Ovary (tissue), 9 donors: Measurements from ENCODE around the gene FBXO28. TPM values are rescaled to one million over a fixed set of nuclear protein-coding genes. Genes with fewer than 3 reads are reported as not detected.

ENCODE experiments used
- DNase-seq, 5 donors: peaks; one replicate each; pipeline ENCODE4 v3.0.0-alpha.2; 2019 to 2020
- H3K27ac ChIP-seq, 2 donors: fragments of 200-600 bp; one replicate each; pipeline versions ENCODE4 v1.5.1 to v1.8.0; 2019 to 2022
- H3K27me3 ChIP-seq: fragments of 200-600 bp; one replicate; pipeline ENCODE4 v1.8.0; 2022
- H3K36me3 ChIP-seq: fragments of 200-600 bp; sonication (generic); one replicate; pipeline ENCODE4 v1.5.1; 2019
- H3K4me1 ChIP-seq: one replicate; pipeline ENCODE4 v1.8.1; 2013; ENCODE audit warnings: mild to moderate bottlenecking, moderate library complexity; ENCODE audit not compliant: insufficient read depth
- H3K4me3 ChIP-seq: fragments of 200-600 bp; sonication (generic); one replicate; pipeline ENCODE4 v1.5.1; 2017
- H3K9me3 ChIP-seq, 2 donors: fragments of 200-600 bp in 1 of 2; sonication (generic) in 1 of 2; one replicate each; pipeline versions ENCODE4 v1.5.1 to v1.8.1; 2013 to 2019; ENCODE audit warnings: mild to moderate bottlenecking in 1 of 2, moderate library complexity in 1 of 2
- EP300 ChIP-seq: sonication (generic); formaldehyde crosslinking; IDR thresholded peaks from one replicate; pipeline ENCODE4 v1.6.1; 2017; ENCODE audit warnings: antibody characterized with exemption
- POLR2A ChIP-seq: fragments of 450-650 bp; IDR thresholded peaks from one replicate; pipeline ENCODE4 v1.6.1; 2017; ENCODE audit warnings: antibody characterized with exemption, mild to moderate bottlenecking, moderate library complexity
- WGBS, 3 donors: extraction: QIAGEN DNeasy Blood & Tissue Kit in 1 of 3; methylation state at CpG; one replicate each; pipeline versions ENCODE4 v1.1.5 to v1.1.7; 2013 to 2017; 5-methylcytosine and 5-hydroxymethylcytosine counted together
- intact Hi-C, 4 donors: fragments of 100-400 bp; cut with DNase I; formaldehyde crosslinking; loops; one replicate each; pipeline versions ENCODE4 v1.11.0 to v1.15.1; 2022 to 2023
- polyA plus RNA-seq, 2 donors: library from polyadenylated mRNA; stranded (reverse); fragments of 200-250 nt in 1 of 2; fragments of 350-450 nt in 1 of 2; fragmentation: Illumina TruSeq in 1 of 2; extraction: RNeasy Lipid Tissue Mini Kit (QIAGEN cat#74804) in 1 of 2; gene quantifications; one replicate each; pipeline ENCODE4 v1.2.3, GENCODE V29; 2013 to 2014
- total RNA-seq, 7 donors: library from RNA; depleted of rRNA in 2 of 7; stranded (reverse); fragments of >200 nt in 2 of 7; fragmentation: NEBNext Ultra II Directional in 3 of 7; extraction: Animal tissue kit (Norgen Biotek cat#: 25700) in 3 of 7; gene quantifications; one replicate each; pipeline versions ENCODE4 v1.1.0 to v1.2.4, GENCODE V29; 2016 to 2023
- TF ChIP-seq, protein P1 (sequence below), 3 donors: fragments of 450-650 bp in 2 of 3; fragments of 200-600 bp in 1 of 3; IDR thresholded peaks; one replicate each; pipeline versions ENCODE4 v1.5.1 to v1.8.0; 2016 to 2022; ENCODE audit warnings: antibody characterized with exemption in 3 of 3, mild to moderate bottlenecking in 1 of 3
- donor health status: DM: no; HTN: no; CAD: no; lungs with moderate emphysema.
- donor health status: DM: no; HTN: no; CAD: no.
- donor health status: Bipolar disorder and iron deficiency.
- donor health status: DM: yes; HTN: yes; CAD: no.
- donor health status: DM: no; HTN: no; CAD: no.
- donor health status: DM: yes; HTN: yes; CAD: no.

FBXO28 gene
- total and polyA plus RNA-seq, 9 donors: 11.2 to 31.7 (median 26.3) TPM

DNA sequence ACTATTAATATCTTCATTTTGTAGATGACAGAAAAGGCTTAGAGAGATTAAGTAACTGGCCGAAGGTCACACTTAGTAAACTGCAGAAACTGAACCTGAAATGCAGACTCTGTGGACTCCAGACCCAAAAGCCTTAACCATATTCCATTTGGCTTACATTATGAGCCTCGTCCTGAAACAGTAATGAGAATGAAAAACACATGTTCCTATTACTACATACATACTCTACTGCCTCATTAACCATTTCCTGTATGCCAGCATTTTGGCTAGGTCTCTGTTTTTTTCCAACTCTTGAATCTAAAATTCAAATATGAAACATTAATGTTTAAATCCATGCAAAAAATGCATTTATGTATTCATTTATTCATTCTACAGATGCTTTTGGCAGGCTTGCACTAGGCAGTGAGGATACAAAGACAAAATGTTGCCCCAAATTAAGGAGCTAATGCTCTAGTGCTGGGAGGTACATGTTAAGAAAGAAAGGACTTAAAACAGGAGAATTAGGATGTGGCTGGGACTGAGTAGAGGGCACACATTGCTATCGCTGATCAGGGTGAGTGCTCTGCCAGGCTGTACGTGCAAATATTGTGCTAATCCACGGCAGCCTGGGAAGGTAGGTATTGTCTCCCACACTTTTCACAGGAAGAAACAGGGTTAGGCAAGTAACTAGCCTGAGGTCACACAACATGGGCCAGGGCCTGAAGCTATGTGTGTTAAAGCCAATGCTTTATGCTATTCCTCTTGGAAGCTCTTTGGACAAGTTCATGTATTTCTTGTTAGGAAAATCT, 83.1 kb downstream of the FBXO28 start:
- 62 to 73% (median 67%) methylated on average over 5 of the region's 5 CpGs for WGBS, 3 donors

DNA sequence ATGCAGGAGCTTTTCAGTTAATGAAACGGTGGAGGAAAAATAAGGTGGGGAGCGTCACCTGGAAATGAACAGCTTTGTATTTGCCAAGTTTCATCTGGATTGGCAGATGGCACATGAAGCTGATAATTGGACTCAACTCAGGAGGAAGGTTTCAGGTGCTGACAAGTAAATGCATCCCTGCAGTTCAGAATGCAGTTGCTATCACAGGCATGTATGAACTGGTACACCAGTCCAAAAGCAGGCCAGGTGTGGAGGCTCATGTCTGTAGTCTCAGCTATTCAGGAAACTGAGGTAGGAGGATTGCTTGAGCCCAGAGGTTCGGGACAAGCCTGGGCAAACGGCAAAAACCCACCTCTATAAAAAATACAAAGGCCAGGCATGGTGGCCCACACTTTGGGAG, 84.7 kb downstream of the FBXO28 start:
- TF ChIP-seq, protein P1, sequence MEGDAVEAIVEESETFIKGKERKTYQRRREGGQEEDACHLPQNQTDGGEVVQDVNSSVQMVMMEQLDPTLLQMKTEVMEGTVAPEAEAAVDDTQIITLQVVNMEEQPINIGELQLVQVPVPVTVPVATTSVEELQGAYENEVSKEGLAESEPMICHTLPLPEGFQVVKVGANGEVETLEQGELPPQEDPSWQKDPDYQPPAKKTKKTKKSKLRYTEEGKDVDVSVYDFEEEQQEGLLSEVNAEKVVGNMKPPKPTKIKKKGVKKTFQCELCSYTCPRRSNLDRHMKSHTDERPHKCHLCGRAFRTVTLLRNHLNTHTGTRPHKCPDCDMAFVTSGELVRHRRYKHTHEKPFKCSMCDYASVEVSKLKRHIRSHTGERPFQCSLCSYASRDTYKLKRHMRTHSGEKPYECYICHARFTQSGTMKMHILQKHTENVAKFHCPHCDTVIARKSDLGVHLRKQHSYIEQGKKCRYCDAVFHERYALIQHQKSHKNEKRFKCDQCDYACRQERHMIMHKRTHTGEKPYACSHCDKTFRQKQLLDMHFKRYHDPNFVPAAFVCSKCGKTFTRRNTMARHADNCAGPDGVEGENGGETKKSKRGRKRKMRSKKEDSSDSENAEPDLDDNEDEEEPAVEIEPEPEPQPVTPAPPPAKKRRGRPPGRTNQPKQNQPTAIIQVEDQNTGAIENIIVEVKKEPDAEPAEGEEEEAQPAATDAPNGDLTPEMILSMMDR (IDR thresholded peaks at IDR 0.05): no peak
- TF ChIP-seq EP300: no peak
- no peak for TF ChIP-seq POLR2A
- Histone ChIP-seq H3K4me3 (no peak overlapping the region), H3K36me3 (no peaks in the 10 kb centered on the region), H3K9me3 (no peaks in the 10 kb centered on the region), H3K27ac (no peak overlapping the region), H3K27me3 (no peaks in the 10 kb centered on the region), H3K4me1 (no peaks in the 10 kb centered on the region)
- WGBS, 3 donors: 89 to 94% (median 90%) methylated on average over 4 of the region's 4 CpGs
- no peak for DNase-seq
- intact Hi-C loops: no loop called here

More for the DNA sequence above, 83.1 kb downstream of the FBXO28 start:
- no peak for DNase-seq
- Histone ChIP-seq H3K27ac (no peak overlapping the region), H3K27me3 (no peaks in the 10 kb centered on the region), H3K36me3 (no peaks in the 10 kb centered on the region), H3K4me3 (no peak overlapping the region), H3K4me1 (no peaks in the 10 kb centered on the region), H3K9me3 (no peaks in the 10 kb centered on the region)
- intact Hi-C loops: no loop called here
- TF ChIP-seq, protein P1 (IDR thresholded peaks at IDR 0.05): no peak
- TF ChIP-seq EP300: no peak
- no peak for TF ChIP-seq POLR2A

DNA sequence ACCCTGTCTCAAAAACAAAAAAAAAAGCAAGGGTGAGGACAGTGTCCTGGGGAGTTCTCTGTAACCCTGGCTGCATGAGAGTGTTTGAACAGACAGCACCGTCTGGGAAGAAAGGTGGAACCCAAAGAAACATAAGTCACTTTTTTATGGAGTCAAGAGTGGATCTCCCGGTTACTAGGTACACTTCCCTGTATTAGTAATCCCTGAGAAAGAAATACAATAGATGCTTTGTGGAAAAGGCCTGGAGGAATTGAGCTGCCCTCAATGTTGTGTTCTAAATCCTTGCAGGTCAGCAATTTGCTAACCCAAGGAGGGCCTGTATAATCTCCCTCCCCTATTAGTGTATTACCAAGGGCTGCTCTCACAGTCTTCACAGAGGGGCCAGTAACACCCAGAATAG, 85.8 kb downstream of the FBXO28 start:
- DNase-seq: no peak
- H3K36me3 ChIP-seq: no peaks in the 10 kb centered on the region
- no peaks in the 10 kb centered on the region for H3K27me3 ChIP-seq
- no peaks in the 10 kb centered on the region for H3K9me3 ChIP-seq
- TF ChIP-seq EP300 (no peak), POLR2A (no peak)
- TF ChIP-seq, protein P1 (IDR thresholded peaks at IDR 0.05): no peak
- peaks cover under 1% of the 10 kb centered on the region for H3K4me1 ChIP-seq
- no peak overlapping the region for H3K4me3 ChIP-seq
- intact Hi-C loops: no loop called here
- no peak overlapping the region for H3K27ac ChIP-seq
- 66 to 80% (median 75%) methylated on average over 2 of the region's 2 CpGs for WGBS, 3 donors

DNA sequence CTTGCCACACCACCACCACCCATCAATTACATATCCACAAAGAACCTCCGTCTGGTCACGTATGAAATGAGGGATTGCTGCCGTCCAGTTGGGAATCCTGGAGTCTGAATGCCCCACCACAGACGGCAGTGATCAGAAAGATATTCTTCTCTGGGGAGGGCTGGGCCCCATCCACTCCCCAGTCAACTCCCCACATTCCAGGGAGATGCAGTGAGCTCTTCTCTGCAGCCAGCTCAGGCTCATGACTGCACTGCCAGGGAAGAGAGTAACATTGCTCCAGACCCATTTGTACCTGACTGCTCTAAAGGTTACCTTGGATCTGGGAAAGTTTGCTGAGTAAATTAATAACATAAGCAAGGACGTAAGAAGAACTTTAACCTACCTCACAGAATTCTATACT, 87.5 kb downstream of the FBXO28 start:
- no peak for DNase-seq
- Histone ChIP-seq H3K36me3 (no peaks in the 10 kb centered on the region), H3K27ac (no peak overlapping the region), H3K4me1 (peaks cover 4% of the 10 kb centered on the region), H3K9me3 (no peaks in the 10 kb centered on the region), H3K27me3 (no peaks in the 10 kb centered on the region), H3K4me3 (no peak overlapping the region)
- TF ChIP-seq POLR2A (no peak), EP300 (no peak)
- TF ChIP-seq, protein P1 (IDR thresholded peaks at IDR 0.05): no peak
- 77 to 85% (median 79%) methylated on average over 5 of the region's 5 CpGs for WGBS, 3 donors
- intact Hi-C loops: no loop called here
